ENCODE data around the gene EYA2. TPM values are rescaled to one million over a fixed set of nuclear protein-coding genes. Genes with fewer than 3 reads are reported as not detected.

EYA2 gene
- total RNA-seq, 4 donors from 2014 or later = 8.9 to 18.0 (median 9.5) TPM

DNA sequence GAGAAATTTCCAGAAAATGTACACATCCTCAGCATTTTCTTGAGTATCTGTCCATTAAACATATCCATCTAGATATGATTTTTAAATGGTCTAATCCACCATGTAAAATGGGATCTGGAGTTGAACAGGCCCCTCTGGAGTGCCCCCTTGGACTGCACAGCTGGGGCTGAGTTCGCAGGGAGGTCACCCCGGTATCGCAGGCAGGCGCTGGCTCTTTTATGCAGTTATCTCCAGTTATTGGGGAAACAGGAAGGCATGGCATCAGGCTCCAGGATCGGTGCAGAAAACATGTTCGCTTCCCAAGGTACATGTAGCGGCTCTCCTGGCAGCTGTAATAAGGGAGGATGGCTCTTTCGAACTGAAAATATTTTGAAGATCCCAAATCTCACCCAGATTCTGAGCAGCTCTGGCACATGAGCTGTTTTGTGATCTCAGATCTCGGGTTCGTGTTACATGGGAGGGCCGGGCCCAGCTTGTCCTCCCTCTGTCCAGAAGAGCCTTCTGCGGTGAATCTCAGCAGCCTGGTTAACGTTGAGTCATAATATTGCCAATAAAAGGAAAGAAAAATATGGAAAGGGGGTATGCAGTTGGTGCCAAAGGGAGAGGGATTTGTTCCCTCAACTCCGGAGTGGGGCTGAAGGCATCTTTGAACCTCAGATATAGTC is 167.7 kb downstream of the EYA2 start:
- ATAC-seq (ENCODE audit: low FRiP score) = no peak
- TF ChIP-seq, protein P1, sequence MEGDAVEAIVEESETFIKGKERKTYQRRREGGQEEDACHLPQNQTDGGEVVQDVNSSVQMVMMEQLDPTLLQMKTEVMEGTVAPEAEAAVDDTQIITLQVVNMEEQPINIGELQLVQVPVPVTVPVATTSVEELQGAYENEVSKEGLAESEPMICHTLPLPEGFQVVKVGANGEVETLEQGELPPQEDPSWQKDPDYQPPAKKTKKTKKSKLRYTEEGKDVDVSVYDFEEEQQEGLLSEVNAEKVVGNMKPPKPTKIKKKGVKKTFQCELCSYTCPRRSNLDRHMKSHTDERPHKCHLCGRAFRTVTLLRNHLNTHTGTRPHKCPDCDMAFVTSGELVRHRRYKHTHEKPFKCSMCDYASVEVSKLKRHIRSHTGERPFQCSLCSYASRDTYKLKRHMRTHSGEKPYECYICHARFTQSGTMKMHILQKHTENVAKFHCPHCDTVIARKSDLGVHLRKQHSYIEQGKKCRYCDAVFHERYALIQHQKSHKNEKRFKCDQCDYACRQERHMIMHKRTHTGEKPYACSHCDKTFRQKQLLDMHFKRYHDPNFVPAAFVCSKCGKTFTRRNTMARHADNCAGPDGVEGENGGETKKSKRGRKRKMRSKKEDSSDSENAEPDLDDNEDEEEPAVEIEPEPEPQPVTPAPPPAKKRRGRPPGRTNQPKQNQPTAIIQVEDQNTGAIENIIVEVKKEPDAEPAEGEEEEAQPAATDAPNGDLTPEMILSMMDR (IDR thresholded peaks at IDR 0.05) = no peak
- DNase-seq (ENCODE audit: low spot score) = no peak

DNA sequence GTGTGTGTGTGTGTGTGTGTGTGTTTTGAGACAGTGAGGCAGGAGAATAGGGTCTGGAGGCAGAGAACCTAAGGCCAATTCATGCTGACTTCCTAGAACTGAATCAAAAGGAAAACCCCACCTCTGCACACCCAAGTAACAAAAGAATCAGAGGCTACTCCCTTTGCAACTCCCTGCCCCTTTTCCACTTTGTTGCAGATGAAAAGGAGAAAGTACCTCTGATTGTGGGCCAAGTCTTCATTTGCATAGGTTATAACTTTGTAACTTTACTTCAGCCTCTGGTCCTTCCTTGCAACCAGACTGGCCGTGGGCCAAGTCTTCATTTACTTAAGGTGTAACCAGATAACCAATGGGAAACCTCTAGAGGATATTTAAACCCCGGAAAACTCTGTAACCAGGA is 168.8 kb downstream of the EYA2 start:
- TF ChIP-seq, protein P1 (IDR thresholded peaks at IDR 0.05) = no peak
- ATAC-seq (ENCODE audit: low FRiP score) = no peak
- no peak for DNase-seq (ENCODE audit: low spot score)

DNA sequence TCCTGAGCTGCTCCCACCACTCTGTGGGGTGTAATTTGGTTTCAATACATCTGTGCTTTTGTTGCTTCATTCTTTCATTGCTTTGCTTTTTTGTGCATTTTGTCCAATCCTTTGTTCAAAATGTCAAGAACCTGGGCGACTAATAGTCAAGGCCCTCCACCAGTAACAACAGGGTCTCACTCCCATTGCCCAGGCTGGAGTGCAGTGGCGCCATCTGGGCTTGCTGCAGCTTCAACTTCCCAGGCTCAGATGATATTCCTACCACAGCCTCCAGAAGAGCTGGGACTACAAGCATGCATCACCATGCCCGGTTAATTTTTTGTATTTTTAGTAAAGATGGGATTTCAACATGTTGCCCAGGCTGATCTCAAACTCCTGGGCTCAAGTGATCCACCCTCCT is 169.2 kb downstream of the EYA2 start:
- ATAC-seq (ENCODE audit: low FRiP score) (no peak), DNase-seq (ENCODE audit: low spot score) (no peak)

DNA sequence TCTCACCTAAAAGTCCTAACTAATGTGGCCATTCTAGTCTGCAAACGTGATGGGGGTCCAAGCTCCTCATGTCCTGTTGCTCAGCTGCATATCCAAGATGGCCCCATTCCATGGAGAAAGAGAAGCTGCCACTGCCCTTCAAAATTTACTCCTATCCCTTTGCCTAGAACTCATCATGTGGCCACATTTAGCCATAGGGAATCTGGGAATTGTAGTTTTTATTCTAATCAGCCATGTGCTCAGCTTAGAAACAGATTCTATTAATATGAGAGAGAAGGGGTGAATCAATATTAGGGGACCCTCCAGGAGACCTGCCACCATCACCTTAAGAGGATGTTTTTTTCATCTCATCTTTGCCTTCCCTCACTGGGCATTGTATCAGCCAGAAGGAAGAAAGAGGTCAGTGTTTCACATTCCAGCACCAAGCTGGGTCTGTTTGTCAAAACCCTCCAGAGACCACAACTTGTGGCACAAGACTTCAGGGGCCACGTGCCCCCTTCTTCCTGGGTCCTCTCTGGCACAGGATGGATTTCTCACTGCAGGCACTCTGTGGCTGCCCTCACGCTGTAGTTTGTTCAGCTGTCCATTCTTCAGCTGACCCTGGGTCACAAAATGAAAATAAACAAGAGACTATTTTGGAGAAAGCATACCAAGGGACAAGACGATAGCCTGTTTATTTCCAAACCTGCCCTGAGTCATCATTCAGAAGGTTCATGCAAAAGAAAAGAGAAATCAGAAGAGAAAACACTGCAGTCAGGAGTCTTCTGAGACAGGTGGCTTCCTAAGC is 172.0 kb downstream of the EYA2 start:
- no peak for ATAC-seq (ENCODE audit: low FRiP score)
- TF ChIP-seq, protein P1 (IDR thresholded peaks at IDR 0.05) = no peak
- DNase-seq (ENCODE audit: low spot score) = no peak

More for the DNA sequence above, 169.2 kb downstream of the EYA2 start:
- TF ChIP-seq, protein P1 (IDR thresholded peaks at IDR 0.05) = no peak

DNA sequence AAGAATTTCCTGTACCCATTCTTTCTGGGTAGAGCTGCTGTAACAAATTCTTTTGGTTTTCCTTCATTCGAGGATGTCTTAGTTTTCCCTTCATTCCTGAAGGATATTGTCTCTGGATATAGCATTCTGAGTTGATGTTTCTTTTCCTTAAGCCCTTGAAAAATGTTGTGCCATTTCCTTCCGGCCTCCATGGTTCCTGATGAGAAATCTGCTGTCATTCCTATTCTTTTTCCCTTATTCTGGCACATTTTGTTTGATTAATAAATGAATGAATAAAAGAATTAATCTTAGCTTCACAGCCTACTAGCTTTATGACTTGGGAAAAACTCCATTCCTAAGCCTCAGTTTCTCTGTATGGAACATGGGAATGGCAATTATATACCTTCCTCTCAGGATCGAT is 173.1 kb downstream of the EYA2 start:
- TF ChIP-seq, protein P1 (IDR thresholded peaks at IDR 0.05) = no peak
- ATAC-seq (ENCODE audit: low FRiP score) (no peak), DNase-seq (ENCODE audit: low spot score) (no peak)

DNA sequence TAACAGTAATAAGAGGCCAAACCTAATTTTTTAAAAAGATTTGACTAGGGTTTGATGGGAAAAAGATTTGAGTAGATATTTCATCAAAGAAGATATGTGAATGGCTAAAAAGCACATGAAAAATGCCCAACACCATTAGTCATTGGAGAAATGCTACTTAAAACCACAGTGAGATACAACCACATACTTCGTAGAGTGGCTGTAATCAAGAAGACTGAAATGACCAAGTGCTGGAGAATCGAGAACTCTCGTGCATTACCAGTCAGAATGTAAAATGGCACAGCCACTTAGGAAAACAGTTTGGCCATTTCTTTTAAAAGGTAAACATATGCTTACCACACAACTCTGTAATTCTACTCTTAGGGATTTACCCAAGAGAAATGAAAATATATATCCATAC is 175.5 kb downstream of the EYA2 start:
- DNase-seq (ENCODE audit: low spot score) = no peak
- ATAC-seq (ENCODE audit: low FRiP score) = no peak

More for the DNA sequence above, 175.5 kb downstream of the EYA2 start:
- TF ChIP-seq, protein P1 (IDR thresholded peaks at IDR 0.05) = no peak
